Stimulated activated CD4-positive, alpha-beta T cell treated with anti-CD3 and anti-CD28 coated beads, Interleukin-1b, Interleukin-23, amount 100 ng/mL, for 4 hours (primary cell): ENCODE results near the gene MCM5.
"Not testable (repeated sequence)": the region's sequence is repeated elsewhere in the genome, so short reads cannot be mapped to it uniquely, and the experiment has no call there.

Experiments
- DNase-seq, 2 donors: peaks; one replicate each; pipeline ENCODE4 v3.0.0-alpha.2; 2020; ENCODE audit warnings: low read depth in 2 of 2

The MCM5 gene

DNA sequence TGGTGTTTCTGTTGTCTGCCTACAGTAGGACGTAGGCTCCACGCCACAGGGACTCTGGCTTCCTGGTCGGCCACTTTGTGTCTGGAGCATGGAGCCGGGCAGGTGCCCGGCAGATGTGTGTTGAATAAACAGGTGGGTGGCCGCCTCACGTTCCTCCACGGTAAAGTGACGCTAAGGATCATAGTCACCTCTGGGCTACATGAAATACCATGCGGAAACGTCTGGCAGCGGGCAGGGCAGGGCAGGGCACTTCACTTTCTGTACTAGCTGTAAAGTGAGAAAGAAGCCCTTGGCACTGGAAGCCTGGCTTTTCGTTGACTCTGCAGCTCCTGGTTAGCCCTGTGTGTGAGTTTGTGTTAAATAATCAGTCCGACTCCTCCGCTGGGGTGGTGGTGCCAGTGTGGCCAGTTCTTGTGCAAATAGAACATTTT is 52.4 kb downstream of the MCM5 start:
- no peak for DNase-seq

DNA sequence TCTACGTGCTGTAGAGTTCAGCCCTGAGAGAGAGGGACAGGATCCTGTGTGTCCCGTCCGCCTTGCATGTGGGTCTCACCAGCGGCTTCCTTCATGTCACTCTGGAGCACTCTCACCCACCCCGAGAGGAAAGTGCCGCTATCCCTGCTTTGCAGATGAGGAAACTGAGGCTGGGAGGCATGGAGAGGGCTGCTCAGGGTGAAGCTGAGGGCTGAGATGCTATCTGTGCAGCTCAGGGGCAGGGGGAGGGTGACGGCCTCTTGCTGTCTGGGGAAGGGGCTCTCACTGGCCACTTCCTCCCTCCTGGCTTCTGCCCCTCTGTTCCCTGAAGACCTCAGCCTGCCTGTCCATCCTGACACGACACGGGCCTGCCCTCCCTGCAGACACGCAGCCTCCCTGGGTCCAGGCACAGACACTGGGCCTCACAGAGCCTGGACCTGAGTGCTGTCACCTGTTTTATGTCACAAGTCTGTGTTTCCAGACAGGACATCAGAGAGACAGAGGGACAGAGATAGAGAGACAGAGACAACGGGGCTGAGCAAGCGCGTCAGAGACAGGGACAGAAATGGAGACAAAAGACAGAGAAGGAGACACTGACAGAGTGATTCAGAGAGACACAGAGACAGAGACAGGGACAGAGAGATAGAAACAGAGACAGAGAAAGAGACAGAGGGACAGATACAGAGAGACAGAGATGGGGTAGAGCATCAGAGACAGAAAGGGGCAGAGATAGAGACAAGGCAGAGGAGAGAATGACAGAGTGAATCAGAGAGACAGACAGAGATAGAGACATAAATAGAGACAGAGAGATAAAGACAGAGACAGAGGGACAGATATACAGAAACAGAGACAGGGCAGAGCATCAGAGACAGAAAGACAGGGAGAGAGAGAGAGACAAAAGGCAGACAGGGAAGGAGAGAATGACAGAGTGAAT is 53.1 kb downstream of the MCM5 start:
- DNase-seq, result no peak

DNA sequence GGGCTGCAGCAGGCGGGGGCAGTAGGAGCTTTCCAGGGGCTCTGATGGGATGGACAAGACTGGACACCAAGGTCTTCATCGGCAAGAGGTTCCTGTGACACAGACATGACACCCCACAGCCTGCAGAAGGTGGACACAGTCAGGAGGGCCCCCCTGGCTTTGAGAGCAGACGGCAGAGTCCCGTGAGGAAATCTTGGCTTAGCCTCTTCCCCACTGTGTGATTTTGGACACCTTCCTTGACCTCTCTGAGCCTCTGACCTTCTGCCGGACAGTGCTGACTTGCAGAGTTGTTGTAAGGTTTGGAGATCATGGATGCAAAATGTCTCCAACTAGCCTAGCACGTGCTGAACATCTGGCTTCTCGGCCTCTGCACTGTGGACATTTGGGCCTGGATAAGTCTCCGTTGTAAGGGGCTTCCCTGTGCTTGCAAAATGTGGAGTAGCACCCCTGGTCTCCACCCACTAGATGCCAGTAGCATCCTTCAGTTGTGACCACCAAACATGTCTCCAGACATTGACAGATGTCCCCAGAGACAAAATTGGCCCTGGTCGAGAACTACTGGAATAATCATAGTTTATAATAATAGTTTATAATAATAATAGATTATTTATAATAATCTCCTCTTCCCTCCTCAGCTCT is 54.6 kb downstream of the MCM5 start:
- no peak for DNase-seq

DNA sequence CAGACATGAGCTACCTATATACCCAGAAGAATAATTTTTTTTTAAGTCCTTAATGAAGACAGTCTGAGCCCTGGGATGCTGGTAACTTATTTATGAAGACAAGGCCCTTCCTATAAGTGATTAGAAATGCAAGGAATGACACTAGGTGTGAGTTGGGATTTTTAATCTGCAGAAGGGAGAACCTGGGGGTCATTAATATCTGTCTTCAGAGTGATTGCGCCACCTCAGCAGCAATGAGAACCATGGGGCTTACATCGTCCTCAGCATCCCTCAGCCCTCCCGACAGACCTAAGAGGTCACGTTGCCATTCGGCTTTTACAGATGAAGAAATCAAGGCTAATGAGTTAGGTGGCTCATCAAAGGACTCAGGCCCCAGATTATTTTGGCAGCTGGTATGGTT is 55.6 kb downstream of the MCM5 start:
- DNase-seq, result no peak

DNA sequence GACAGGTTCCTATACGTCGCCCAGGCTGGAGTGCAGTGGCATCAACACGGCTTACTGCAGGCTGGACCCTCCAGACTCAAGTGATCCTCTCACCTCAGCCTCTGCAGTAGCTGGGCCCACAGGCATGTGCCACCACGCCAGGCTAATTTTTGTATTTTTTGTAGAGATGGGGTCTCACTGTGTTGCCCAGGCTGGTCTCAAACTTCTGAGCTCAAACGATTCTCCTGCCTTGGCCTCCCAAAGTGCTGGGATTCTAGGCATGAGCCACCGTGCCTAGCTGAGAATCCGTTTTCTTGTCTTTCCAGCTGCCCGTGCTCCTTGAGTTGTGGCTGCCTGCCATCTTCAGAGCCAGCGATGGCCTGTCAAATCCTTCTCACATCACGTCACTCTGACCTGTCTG is 56.8 kb downstream of the MCM5 start:
- no peak for DNase-seq

DNA sequence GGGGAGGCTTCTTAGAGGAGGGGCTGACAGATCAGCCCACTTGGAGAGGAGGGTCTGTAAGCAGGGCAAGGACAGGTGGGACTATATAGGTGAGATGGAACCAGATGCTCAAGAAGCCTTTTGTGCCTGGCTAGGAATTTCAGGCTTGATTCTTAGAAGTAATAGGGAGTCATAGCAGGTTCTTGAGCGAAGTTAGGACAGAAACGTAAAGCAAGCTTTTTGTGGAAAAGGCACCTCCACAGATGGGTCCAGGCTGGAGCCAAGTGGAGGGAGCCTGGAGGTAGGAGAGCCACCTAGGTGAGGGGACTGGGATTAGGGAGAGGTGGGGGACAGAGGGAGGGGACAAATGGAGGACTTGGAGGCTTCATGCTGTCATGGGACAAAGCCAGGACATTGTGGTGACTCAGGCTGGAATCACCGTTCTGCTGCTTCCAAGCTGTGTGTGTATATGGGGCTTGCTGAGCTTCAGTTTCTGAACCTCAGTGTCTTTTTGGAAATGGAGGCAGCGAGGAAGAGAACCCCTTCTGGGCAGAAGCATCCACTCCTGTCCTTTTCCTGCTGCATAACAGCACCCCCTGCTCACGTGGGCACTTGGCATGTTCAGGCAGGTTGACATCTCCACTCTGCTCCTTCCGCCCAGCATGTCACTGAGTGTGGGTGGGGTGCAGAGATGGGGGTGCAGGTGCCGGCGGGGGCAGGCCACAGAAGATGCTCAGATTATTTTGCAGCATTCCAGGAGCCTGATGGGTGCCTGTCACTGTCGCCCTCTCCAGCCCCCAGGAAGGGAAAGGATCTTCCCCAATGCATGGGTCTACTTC is 58.0 kb downstream of the MCM5 start:
- no peak for DNase-seq

DNA sequence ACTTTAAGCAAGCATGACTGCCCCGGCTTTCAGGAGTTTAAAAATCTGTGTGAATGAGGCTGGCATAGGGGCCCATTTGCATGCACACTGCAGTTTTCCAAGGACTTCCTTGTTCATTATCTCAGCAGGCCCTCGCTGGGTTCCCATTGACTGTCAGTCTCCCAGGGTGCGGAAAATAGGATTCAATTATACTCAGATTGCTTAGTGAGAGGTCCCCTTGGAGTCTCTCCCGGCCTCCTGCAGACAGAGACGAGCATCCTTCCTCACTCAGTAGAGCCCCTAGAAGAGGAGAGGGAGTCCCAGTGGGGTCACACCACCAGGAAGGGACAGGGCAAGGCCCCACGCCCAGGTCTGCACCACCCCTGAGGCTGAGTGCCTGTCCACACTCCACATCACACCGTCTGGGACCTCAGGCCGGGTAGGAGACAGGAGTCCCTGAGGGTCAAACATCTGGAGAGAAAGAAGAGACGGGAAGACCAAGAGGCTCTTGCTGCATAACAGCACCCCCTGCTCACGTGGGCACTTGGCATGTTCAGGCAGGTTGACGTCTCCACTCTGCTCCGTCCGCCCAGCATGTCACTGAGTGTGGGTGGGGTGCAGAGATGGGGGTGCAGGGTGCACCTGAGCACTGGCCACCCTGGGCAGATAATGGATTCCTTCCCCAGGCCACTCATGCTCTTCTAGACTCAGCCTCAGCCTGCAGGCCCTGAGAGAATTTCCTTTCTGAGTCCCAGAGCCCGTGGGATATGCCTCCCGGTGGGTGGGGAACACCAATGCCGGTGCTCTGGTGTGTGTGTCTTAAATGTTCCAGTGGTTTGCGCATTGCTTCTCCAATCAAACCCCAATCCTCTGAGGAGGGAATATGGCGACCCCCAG is 58.8 kb downstream of the MCM5 start:
- DNase-seq, result no peak

DNA sequence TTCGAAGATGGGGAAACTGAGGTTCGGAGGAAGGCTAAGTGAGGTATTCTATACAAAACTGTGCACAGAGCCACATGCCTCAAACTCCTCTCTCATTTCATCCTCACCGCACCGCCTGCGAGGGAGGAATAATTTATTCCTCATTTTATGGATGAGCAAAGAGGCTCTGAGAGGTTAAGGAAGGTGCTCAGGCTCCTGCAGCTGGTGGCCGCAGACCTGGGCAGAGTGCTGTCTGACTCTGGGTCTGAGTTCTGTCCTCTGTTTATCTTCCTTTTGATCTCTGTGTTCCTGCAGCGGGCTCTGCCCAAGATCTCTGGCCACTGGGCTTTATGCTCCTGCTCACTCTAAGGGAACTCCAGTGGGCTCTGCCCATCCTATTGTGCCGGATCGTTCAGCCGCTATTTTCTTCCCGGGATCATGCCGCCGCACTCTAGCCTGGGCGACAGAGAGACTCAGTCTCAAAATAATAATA is 59.5 kb downstream of the MCM5 start:
- DNase-seq, result no peak

DNA sequence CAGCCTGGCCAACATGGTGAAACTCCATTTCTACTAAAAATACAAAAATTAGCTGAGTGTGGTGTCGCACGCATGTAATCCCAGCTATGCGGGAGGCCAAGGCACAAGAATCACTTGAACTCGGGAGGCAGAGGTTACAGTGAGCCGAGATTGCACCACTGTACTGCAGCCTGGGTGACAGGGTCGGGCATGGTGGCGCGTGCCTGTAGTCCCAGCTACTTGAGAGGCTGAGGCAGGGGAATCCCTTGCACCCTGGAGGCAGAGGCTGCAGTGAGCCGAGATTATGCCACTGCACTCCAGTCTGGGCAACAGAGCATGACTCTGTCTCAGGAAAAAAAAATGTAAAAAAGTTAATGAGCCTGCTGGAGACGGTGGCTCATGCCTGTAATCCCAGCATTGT is 60.0 kb downstream of the MCM5 start:
- DNase-seq, result not testable (repeated sequence)

DNA sequence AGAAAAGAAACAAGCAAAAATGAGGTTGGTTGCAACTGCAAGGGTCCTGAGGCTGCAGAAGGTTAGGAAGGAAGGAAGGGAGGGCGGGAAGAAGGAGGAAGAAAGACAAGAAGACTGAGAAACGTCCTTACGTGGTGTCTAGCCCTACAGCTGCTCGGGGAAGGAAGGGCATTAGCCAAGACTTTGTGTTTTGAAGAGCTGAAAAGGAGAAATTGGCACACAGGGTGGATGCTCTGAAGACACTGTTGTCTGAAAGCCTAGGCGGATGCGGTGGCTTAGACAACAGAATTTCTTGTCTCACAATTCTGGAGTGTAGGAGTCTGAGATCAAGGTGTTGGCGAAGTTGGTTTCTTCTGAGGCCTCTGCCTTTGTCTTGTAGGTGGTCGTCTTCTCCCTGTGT is 60.7 kb downstream of the MCM5 start:
- DNase-seq, result no peak

DNA sequence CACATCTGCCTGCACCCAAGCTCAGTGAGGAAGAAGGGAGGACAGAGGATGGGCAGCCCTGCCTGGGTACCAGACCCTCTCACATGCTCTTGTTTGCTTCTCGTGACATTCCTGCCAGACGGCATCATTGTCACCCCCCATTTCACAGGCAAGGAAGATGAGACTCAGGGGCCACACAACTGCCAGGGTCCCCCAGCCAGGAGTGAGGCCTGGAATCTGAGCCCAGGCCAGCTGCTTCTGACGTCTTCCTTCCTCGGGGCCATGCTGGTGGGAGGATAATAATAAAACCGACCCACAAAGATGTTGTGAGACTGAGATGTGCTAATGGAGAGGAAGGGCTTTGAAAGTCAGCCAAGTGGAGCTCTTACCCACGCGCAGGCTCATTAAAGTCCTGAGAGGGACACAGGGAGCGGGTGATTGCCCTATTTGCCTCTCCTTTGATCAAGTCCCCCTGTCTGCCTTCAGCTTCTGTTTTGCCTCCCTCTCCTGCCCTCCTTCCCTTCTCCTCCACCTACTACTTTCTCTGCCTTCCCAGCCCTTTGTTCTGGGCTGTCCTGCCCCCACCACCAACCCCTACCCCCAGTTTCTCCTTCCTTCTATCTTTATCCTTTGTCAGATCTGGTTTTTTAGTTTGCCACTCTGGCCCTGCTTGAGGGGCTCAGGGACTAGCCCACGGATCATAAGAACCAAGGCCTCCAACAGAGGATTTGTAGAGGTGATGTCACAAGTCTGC is 62.7 kb downstream of the MCM5 start:
- DNase-seq, result no peak

DNA sequence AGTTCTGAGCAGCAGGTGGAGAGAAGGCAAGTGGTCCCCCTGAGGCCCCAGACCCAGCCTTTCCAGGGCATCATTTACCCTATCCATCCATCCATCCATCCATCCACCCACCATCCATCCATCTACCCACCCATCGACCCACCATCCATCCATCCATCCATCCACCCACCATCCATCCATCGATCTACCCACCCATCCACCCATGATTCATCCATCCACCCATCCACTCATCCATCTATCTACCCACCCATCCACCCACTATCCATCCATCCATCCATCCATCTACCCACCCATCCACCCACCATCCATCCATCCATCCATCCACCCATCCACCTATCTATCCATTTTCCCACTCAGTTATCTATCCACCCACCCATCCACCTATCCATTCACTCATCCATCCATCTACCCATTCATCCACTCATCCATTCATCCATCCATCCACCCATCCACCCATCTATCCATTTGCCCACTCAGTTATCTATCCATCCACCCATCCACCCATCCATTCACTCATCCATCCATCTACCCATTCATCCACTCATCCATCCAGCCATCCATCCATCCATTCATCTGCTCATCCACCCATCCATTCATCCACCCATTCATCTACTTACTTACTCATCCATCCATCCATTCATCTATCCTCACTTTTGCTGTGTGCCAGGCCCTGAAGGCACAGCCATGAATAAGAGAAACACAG is 63.4 kb downstream of the MCM5 start:
- no peak for DNase-seq

DNA sequence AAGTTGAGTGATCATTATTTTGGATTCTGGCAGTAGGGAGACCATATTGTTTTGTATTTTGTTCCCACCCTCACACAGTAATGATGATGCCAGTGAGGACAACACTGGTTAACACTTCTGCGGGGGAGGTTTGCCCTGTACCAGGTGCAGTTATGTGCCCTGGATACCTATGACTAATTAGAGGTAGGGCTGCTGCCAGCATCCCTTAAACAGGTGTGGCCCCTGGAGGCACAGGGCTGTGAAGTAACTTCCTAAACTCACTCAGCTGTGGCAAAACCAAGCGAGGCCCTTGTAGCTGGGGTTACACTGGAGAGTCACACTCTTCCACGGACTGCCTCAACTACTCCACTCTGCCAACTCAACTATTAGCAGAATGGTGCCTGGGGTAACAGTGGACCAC is 64.5 kb downstream of the MCM5 start:
- no peak for DNase-seq

DNA sequence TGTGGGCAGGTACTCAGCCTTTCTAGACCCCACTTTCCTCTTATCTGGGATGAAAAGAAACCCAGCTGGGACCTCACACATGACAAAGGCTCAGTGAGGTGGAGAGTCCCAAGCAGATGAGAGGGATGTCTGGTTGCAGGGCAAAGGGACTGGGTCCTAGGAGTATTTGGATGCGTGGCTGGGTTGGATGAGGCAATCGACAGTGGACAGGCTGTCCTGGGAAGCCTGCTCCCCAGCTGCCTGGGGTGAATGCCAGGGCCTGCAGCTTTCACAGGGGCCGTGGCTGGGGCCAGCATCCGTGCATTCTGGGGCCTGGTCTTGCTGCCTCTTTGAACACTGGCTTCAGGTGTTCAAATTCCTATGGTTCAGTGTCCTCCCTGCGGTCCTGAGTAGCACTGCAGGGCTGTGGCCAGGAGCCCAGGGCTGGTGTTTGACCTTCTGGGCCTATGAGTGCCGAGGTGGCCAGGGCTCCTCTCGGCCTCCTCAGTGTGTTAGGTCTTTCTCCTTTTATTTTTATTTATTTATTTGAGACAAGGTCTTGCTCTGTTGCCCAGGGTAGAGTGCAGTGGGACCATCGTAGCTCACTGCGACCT is 65.3 kb downstream of the MCM5 start:
- DNase-seq, result no peak

DNA sequence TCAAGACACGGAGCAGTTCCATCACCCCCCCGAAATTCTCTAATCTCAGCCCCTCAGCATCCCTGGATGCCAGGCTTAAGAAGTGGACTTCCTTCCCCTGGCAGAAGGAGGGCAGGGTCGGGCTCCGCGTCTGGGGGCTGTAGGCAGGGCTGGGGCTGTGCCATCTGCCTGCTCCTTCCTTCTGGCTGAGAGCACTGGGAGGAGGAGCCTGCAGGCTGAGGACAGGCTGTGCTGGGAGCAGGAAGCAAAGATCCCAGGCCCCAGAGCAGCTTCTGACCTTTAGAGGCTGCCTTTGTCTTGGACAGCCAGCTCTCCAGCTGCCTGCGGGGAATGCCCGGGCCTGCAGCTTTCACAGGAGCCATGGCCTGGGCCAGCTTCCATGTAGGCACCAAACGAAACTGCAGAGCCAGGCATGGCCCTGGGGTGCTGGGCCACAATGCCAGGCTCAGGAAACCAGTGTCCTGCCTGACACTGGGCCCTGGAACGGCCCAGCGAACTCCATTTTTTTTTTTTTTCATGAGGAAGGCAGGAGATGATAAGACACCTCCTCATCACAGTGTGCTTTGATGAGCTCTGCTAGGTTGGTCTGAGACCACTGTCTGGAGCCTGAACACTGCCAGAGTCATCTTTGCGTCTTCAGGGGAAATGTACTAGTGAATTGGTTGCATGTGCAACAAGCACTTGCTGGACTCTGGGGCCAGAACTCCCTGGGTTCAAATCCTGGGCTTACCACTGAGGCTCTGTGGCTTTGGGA is 67.9 kb downstream of the MCM5 start:
- DNase-seq, result no peak

DNA sequence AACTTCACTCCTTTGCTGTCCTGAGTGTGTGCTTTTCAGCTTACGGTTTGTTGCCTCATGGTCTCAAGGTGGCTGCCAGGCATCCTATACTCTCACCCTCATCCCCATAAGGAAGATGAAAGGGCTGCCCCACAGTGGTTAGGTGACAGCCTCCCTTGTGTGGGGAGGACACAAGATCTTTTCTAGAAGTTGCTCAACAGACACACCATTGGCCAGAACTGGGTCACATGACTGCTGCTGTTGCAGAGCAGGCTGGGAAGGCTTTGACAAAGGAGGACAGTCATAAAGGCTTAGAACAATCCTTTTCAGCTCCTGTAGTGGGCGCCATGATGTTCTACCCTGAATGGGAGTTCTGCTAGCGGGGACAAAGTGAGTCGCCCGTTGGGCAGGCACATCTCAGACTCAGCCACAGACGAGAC is 71.0 kb downstream of the MCM5 start:
- DNase-seq, result no peak

DNA sequence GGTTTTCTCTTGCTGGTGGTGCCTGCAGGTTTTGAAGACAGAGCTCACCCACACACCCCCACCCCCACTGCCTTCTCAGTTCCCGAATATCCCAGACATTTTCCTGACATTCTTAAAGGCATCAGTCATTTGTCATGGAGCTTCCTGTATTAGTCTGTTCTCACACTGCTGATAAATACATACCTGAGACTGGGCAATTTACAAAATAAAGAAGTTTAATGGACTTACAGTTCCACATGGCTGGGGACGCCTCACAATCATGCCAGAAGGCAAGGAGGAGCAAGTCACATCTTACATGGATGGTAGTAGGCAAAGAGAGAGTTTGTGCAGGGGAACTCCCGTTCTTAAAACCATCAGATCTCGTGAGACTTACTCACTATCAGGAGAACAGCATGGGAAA is 71.6 kb downstream of the MCM5 start:
- not testable (repeated sequence) for DNase-seq

DNA sequence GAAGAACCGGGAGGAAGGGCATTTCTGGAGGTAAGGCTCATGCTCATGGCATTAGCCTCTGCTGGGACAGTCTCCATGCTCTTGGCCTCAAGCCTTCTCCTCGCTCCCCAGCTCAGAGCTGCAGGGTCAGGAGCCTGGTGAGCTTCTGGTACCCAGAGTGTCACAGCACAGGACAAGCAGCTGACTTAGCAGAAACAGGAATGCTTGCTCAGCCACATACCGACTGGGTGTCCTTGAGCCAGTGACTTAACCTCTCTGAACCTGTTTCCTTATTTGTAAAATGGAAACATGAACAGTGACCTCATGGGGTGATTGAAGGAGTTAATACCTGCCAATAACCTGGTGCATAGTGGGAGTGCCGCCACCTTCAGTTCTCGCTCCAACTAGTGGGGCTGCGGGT is 72.5 kb downstream of the MCM5 start:
- no peak for DNase-seq

DNA sequence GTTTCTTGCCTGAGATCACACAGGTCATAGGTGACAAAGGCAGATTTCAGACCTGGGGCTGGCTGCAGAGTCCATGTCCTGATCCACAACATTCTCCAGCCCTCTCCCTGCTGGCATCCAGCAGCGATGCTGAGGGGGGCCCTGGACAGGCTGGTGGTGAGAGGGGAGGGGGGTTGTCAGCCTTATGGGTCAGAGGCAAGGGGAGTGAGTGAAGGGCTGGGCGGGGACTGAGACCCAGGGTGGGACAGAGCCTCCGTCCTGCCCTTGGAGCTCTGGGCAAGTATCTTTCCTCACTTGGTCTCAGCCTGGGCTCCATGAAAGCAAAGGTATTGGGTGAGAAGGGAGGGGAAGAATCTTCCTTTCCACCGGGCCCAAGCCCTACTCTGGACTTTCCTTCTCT is 74.0 kb downstream of the MCM5 start:
- DNase-seq, result no peak
